Mesenchymal stem cell (in vitro differentiated cells and primary cell): Measurements from ENCODE around the gene ZNF256.

Experiments
- DNase-seq: peaks from one replicate; pipeline ENCODE4 v3.0.0-alpha.2; 2013
- H2AFZ ChIP-seq: one replicate; pipeline ENCODE4 v1.6.1; 2013; ENCODE audit warnings: low read depth, mild to moderate bottlenecking, control low read depth, inconsistent platforms, low read length, moderate library complexity
- H2AK5ac ChIP-seq: 2 replicates; pipeline ENCODE4 v1.6.1; 2013; ENCODE audit warnings: low read length, moderate library complexity, mild to moderate bottlenecking, inconsistent platforms; ENCODE audit not compliant: severe bottlenecking
- H2BK120ac ChIP-seq: one replicate; pipeline ENCODE4 v1.6.1; 2013; ENCODE audit warnings: low read depth, mild to moderate bottlenecking, inconsistent platforms, low read length, moderate library complexity
- H2BK12ac ChIP-seq, 2 experiments: one replicate each; pipeline ENCODE4 v1.6.1; 2013; ENCODE audit warnings: inconsistent platforms in 2 of 2, low read length in 2 of 2, mild to moderate bottlenecking in 2 of 2, moderate library complexity in 2 of 2, control low read depth in 1 of 2
- H2BK15ac ChIP-seq: one replicate; pipeline ENCODE4 v1.6.1; 2013; ENCODE audit warnings: mild to moderate bottlenecking, low read depth, inconsistent platforms; ENCODE audit not compliant: poor library complexity, severe bottlenecking
- H2BK5ac ChIP-seq: 2 replicates; pipeline ENCODE4 v1.6.1; 2013; ENCODE audit warnings: low read depth, mild to moderate bottlenecking, low read length, control low read depth, inconsistent platforms; ENCODE audit not compliant: poor library complexity, severe bottlenecking
- H3K14ac ChIP-seq, 2 experiments: one replicate each; pipeline ENCODE4 v1.6.1; 2013; ENCODE audit warnings: inconsistent platforms in 2 of 2, low read length in 2 of 2, control low read depth in 1 of 2, mild to moderate bottlenecking in 1 of 2, moderate library complexity in 1 of 2
- H3K18ac ChIP-seq, 2 experiments: one replicate each; pipeline ENCODE4 v1.6.1; 2013; ENCODE audit warnings: inconsistent platforms in 2 of 2, low read length in 2 of 2, control low read depth in 1 of 2, low read depth in 1 of 2, mild to moderate bottlenecking in 1 of 2
- H3K23ac ChIP-seq, 2 experiments: one replicate each; pipeline ENCODE4 v1.6.1; 2013; ENCODE audit warnings: inconsistent platforms in 2 of 2, low read length in 2 of 2, mild to moderate bottlenecking in 2 of 2, moderate library complexity in 2 of 2, control low read depth in 1 of 2
- H3K27ac ChIP-seq: 2 replicates; pipeline ENCODE4 v1.5.1; 2013; ENCODE audit warnings: mild to moderate bottlenecking, moderate library complexity, low read length, control low read depth, inconsistent platforms; ENCODE audit not compliant: poor library complexity, severe bottlenecking
- H3K27me3 ChIP-seq, 2 experiments: 2 replicates each; pipeline versions ENCODE4 v1.6.1 to v1.7.0; 2013; ENCODE audit warnings: low read length in 2 of 2, mild to moderate bottlenecking in 2 of 2, moderate library complexity in 2 of 2, control low read depth in 1 of 2, inconsistent platforms in 1 of 2; ENCODE audit not compliant: control insufficient read depth in 1 of 2, insufficient read depth in 1 of 2
- H3K36me3 ChIP-seq, 2 experiments: 2 replicates each; pipeline versions ENCODE4 v1.6.1 to v1.7.0; 2013; ENCODE audit warnings: low read length in 2 of 2, control low read depth in 1 of 2, inconsistent platforms in 1 of 2, low read depth in 1 of 2, mild to moderate bottlenecking in 1 of 2; ENCODE audit not compliant: insufficient read depth in 2 of 2, control insufficient read depth in 1 of 2
- H3K4ac ChIP-seq, 2 experiments: one replicate each; pipeline ENCODE4 v1.6.1; 2013; ENCODE audit warnings: inconsistent platforms in 2 of 2, low read length in 2 of 2, mild to moderate bottlenecking in 2 of 2, moderate library complexity in 2 of 2, control low read depth in 1 of 2, low read depth in 1 of 2
- H3K4me1 ChIP-seq: 2 replicates; pipeline ENCODE4 v1.6.1; 2013; ENCODE audit warnings: low read depth, low read length, control low read depth; ENCODE audit not compliant: control insufficient read depth, insufficient read depth
- H3K4me2 ChIP-seq: 2 replicates; pipeline ENCODE4 v1.6.1; 2013; ENCODE audit warnings: low read length, mild to moderate bottlenecking, inconsistent platforms; ENCODE audit not compliant: poor library complexity, severe bottlenecking
- H3K4me3 ChIP-seq, 2 experiments: 2 replicates each; pipeline versions ENCODE4 v1.5.1 to v1.7.0; 2013; ENCODE audit warnings: low read length in 2 of 2, mild to moderate bottlenecking in 2 of 2, control low read depth in 1 of 2, low read depth in 1 of 2; ENCODE audit not compliant: insufficient read depth in 1 of 2
- H3K79me1 ChIP-seq: replicated peaks from 2 replicates; pipeline ENCODE4 v1.6.1; 2013; ENCODE audit warnings: mild to moderate bottlenecking, control low read depth, low read length, inconsistent platforms; ENCODE audit not compliant: poor library complexity, severe bottlenecking
- H3K9ac ChIP-seq: 2 replicates; pipeline ENCODE4 v1.7.0; 2013; ENCODE audit warnings: mild to moderate bottlenecking, low read length, moderate library complexity
- H3K9me3 ChIP-seq: 2 replicates; pipeline ENCODE4 v1.7.0; 2013; ENCODE audit warnings: mild to moderate bottlenecking, low read length; ENCODE audit not compliant: control insufficient read depth
- H4K8ac ChIP-seq: one replicate; pipeline ENCODE4 v1.6.1; 2013; ENCODE audit warnings: inconsistent platforms, mild to moderate bottlenecking, low read length, moderate library complexity
- H4K91ac ChIP-seq: one replicate; pipeline ENCODE4 v1.6.1; 2013; ENCODE audit warnings: mild to moderate bottlenecking, low read length, inconsistent platforms
- WGBS: methylation state at CpG from one replicate; pipeline ENCODE4 v1.1.7; 2013; ENCODE audit warnings: mixed read lengths; 5-methylcytosine and 5-hydroxymethylcytosine counted together

Gene ZNF256

DNA sequence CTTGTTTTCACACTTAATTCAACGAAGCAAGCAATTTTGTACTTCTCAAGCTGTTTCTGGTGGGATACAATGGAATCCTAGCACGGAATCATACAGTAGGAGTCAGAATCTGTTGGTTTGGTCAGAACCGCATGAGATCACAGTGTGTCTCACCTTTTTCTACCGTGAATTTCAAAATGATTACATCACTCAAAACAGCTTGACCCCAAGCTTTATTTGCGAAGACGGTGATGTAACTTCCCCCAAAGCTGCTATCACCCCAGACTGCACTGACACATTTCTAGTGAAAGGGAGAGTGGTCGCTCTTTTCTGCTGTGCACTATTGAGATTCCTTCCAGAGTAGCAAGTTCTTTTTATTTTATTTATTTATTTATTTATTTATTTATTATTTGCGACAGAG is 17.3 kb upstream of the ZNF256 start:
- no peak overlapping the region for H3K23ac ChIP-seq
- 82% methylated on average over 7 of the region's 8 CpGs for WGBS
- H3K9ac ChIP-seq, result no peak overlapping the region
- H3K27me3 ChIP-seq, result no peaks in the 10 kb centered on the region
- H2BK12ac ChIP-seq, result no peak overlapping the region
- peaks cover 11 to 26% of the 10 kb centered on the region in 2 experiments for H3K36me3 ChIP-seq
- peak overlapping the region in 1 of 2 experiments; percentile 53 for H3K4me3 ChIP-seq
- H2AK5ac ChIP-seq, result no peak overlapping the region
- no peaks in the 10 kb centered on the region for H3K4me1 ChIP-seq
- H2BK120ac ChIP-seq, result no peak overlapping the region
- no peak overlapping the region for H4K91ac ChIP-seq
- H3K4ac ChIP-seq, result no peak overlapping the region
- no peak overlapping the region for H3K18ac ChIP-seq
- H2AFZ ChIP-seq, result no peak overlapping the region
- no peak overlapping the region for H3K27ac ChIP-seq
- H3K79me1 ChIP-seq, result no peaks in the 10 kb centered on the region
- no peak overlapping the region for H4K8ac ChIP-seq
- no peak overlapping the region for H2BK15ac ChIP-seq
- no peak overlapping the region for H2BK5ac ChIP-seq
- H3K4me2 ChIP-seq, result no peak overlapping the region
- H3K9me3 ChIP-seq, result peaks cover 79% of the 10 kb centered on the region
- no peak for DNase-seq
- no peak overlapping the region for H3K14ac ChIP-seq

GRCh38 chr19:57961785-57962184 is 14.3 kb upstream of the ZNF256 start:
- Histone ChIP-seq H2BK15ac (no peak overlapping the region), H2BK5ac (no peak overlapping the region), H3K9me3 (peaks cover 79% of the 10 kb centered on the region), H2AK5ac (no peak overlapping the region), H2BK12ac (no peak overlapping the region), H3K18ac (no peak overlapping the region), H3K4me3 (peak overlapping the region in 1 of 2 experiments; percentile 47), H3K4me2 (no peak overlapping the region), H3K79me1 (no peaks in the 10 kb centered on the region), H2BK120ac (no peak overlapping the region), H4K8ac (no peak overlapping the region), H2AFZ (no peak overlapping the region), H3K4ac (no peak overlapping the region), H3K9ac (no peak overlapping the region), H3K14ac (no peak overlapping the region), H3K27ac (no peak overlapping the region), H3K23ac (no peak overlapping the region), H3K4me1 (no peaks in the 10 kb centered on the region), H3K27me3 (no peaks in the 10 kb centered on the region), H4K91ac (no peak overlapping the region), H3K36me3 (peaks cover 3 to 15% of the 10 kb centered on the region in 2 experiments)
- DNase-seq, result no peak
- WGBS, result 64% methylated on average over 1 of the region's 1 CpG

- no peak overlapping the region for H2BK15ac ChIP-seq
- no peak overlapping the region for H2BK5ac ChIP-seq
- no peak overlapping the region for H2AK5ac ChIP-seq
- no peak overlapping the region for H3K23ac ChIP-seq
- H3K9me3 ChIP-seq, result peaks cover 63% of the 10 kb centered on the region
- H4K91ac ChIP-seq, result no peak overlapping the region
- H3K4me3 ChIP-seq, result no peak overlapping the region
- no peak overlapping the region for H3K27ac ChIP-seq
- H4K8ac ChIP-seq, result no peak overlapping the region
- H2BK12ac ChIP-seq, result no peak overlapping the region
- no peak for DNase-seq
- no peaks in the 10 kb centered on the region for H3K36me3 ChIP-seq
- H3K4me1 ChIP-seq, result no peaks in the 10 kb centered on the region
- no peaks in the 10 kb centered on the region for H3K27me3 ChIP-seq
- H2AFZ ChIP-seq, result no peak overlapping the region
- H3K9ac ChIP-seq, result no peak overlapping the region
- no peak overlapping the region for H3K4ac ChIP-seq
- H3K4me2 ChIP-seq, result no peak overlapping the region
- H3K79me1 ChIP-seq, result no peaks in the 10 kb centered on the region
- WGBS, result 81% methylated on average over 3 of the region's 4 CpGs
- no peak overlapping the region for H2BK120ac ChIP-seq
- H3K18ac ChIP-seq, result no peak overlapping the region
- H3K14ac ChIP-seq, result no peak overlapping the region
These were observed 7.5 kb upstream of the ZNF256 start for GRCh38 chr19:57954996-57955395.

DNA sequence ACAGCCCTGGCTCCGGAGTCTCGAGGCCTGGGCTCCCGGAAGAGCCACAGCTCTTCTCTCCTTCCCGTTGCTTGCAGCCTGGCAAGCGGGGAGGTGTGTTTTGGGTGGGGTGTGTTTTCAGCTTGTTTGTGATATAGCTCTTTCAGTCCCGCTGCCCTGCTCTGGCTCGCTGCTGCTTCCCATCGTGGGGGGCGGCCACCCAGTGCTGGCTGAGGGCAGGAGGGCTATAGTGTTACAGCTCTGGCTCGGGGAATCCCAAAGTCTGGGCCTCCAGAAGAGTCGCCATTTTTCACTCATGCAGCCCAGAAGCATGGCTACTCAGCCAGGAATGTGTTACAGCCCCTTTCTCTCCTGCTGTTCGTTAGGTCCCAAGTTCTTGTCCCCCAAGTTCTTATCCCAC is 2.2 kb upstream of the ZNF256 start:
- H4K8ac ChIP-seq, result no peak overlapping the region
- H3K4me3 ChIP-seq, result no peak overlapping the region
- H3K27me3 ChIP-seq, result no peaks in the 10 kb centered on the region
- peaks cover 14% of the 10 kb centered on the region for H3K79me1 ChIP-seq
- H3K4me2 ChIP-seq, result no peak overlapping the region
- no peak overlapping the region for H3K14ac ChIP-seq
- peaks cover 30% of the 10 kb centered on the region for H3K9me3 ChIP-seq
- H3K23ac ChIP-seq, result no peak overlapping the region
- H4K91ac ChIP-seq, result no peak overlapping the region
- no peak overlapping the region for H2BK15ac ChIP-seq
- peaks cover 7% of the 10 kb centered on the region for H3K4me1 ChIP-seq
- no peak overlapping the region for H2AFZ ChIP-seq
- no peak overlapping the region for H3K4ac ChIP-seq
- no peak overlapping the region for H3K27ac ChIP-seq
- no peak for DNase-seq
- no peaks in the 10 kb centered on the region for H3K36me3 ChIP-seq
- no peak overlapping the region for H2AK5ac ChIP-seq
- no peak overlapping the region for H2BK5ac ChIP-seq
- H3K18ac ChIP-seq, result no peak overlapping the region
- no peak overlapping the region for H2BK12ac ChIP-seq
- H2BK120ac ChIP-seq, result no peak overlapping the region
- H3K9ac ChIP-seq, result no peak overlapping the region
- 90% methylated on average over 12 of the region's 12 CpGs for whole genome bisulfite sequencing
